Fibroblast of lung (primary cell): Measurements from ENCODE around the gene GSTT4.
"Not testable (repeated sequence)": the region's sequence is repeated elsewhere in the genome, so short reads cannot be mapped to it uniquely, and the experiment has no call there.

Experiments
- EZH2 ChIP-seq: IDR thresholded peaks from 2 replicates; pipeline ENCODE4 v1.5.1; 2012; ENCODE audit warnings: low read length, control low read depth, mild to moderate bottlenecking; ENCODE audit errors: missing control alignments
- TF ChIP-seq, protein P1 (sequence below), 2 donors: IDR thresholded peaks in 1 of 2; conservative IDR thresholded peaks in 1 of 2; 1 replicate in 1 of 2; 2 replicates in 1 of 2; pipeline ENCODE4 v1.5.1; 2011 to 2012; ENCODE audit warnings: low read length in 2 of 2, control low read depth in 1 of 2, inconsistent platforms in 1 of 2, low read depth in 1 of 2, mild to moderate bottlenecking in 1 of 2

DNA sequence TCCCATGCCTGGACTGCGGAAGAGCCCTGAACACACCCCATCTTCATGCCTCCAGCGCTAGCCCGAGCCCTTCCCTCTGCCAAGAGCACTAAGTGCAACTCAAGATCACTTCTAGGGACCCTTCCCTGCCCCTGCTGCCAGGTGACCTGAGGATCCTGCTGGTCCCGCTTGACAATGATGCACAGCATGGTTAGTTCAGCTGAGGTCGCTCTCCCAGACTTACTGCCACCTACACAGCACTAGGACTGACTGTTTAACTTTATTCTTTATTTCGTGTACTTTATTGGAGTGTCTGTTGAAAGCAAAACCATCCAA, 50.3 kb downstream of the GSTT4 start:
- TF ChIP-seq, protein P1, sequence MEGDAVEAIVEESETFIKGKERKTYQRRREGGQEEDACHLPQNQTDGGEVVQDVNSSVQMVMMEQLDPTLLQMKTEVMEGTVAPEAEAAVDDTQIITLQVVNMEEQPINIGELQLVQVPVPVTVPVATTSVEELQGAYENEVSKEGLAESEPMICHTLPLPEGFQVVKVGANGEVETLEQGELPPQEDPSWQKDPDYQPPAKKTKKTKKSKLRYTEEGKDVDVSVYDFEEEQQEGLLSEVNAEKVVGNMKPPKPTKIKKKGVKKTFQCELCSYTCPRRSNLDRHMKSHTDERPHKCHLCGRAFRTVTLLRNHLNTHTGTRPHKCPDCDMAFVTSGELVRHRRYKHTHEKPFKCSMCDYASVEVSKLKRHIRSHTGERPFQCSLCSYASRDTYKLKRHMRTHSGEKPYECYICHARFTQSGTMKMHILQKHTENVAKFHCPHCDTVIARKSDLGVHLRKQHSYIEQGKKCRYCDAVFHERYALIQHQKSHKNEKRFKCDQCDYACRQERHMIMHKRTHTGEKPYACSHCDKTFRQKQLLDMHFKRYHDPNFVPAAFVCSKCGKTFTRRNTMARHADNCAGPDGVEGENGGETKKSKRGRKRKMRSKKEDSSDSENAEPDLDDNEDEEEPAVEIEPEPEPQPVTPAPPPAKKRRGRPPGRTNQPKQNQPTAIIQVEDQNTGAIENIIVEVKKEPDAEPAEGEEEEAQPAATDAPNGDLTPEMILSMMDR (conservative IDR thresholded peaks at IDR 0.05 in 1 of 2, IDR thresholded peaks at IDR 0.05 in 1 of 2; ENCODE audit: low read depth in 1 of 2, low read length in 2 of 2): not testable (repeated sequence)
- TF ChIP-seq EZH2: not testable (repeated sequence)
